Pancreas (tissue), 10 donors: ENCODE results near the gene ASCC3. TPM values are rescaled to one million over a fixed set of nuclear protein-coding genes. Genes with fewer than 3 reads are reported as not detected.
"Not testable (repeated sequence)": the region's sequence is repeated elsewhere in the genome, so short reads cannot be mapped to it uniquely, and the experiment has no call there.

Experiments
- ATAC-seq, 4 donors: fragments of 200-7000 bp; cut with Tn5 transposase; one replicate each; pipeline versions ENCODE4 v1.8.0 to v1.9.1; 2020; ENCODE audit warnings: mild to moderate bottlenecking in 4 of 4, moderate library complexity in 4 of 4
- DNase-seq, 6 donors: peaks; one replicate each; pipeline ENCODE4 v3.0.0-alpha.2; 2020
- FAIRE-seq: peaks from 2 replicates; lab custom pipeline; 2012; peaks lifted over from hg19 to GRCh38; lab: Jason Lieb, UNC
- H3K27ac ChIP-seq, 4 donors: fragments of 200-600 bp; sonication (generic); 1 replicate in 3 of 4; 2 replicates in 1 of 4; pipeline versions ENCODE4 v1.5.0 to v1.8.0; 2020
- H3K27me3 ChIP-seq, 4 donors: fragments of 200-600 bp; one replicate each; pipeline ENCODE4 v1.8.0; 2021
- H3K36me3 ChIP-seq, 3 donors: fragments of 200-600 bp; sonication (generic) in 1 of 3; one replicate each; pipeline versions ENCODE4 v1.5.0 to v1.8.0; 2020 to 2021
- H3K4me1 ChIP-seq, 3 donors: fragments of 200-600 bp; one replicate each; pipeline ENCODE4 v1.8.0; 2021
- H3K4me3 ChIP-seq, 4 donors: fragments of 200-600 bp; sonication (generic) in 2 of 4; one replicate each; pipeline versions ENCODE4 v1.5.0 to v1.8.0; 2020 to 2021
- H3K9me3 ChIP-seq, 4 donors: fragments of 200-600 bp; one replicate each; pipeline ENCODE4 v1.8.0; 2021
- WGBS, 2 donors: extraction: QIAGEN DNeasy Blood & Tissue Kit; methylation state at CpG; one replicate each; pipeline ENCODE4 v1.1.7; 2013; 5-methylcytosine and 5-hydroxymethylcytosine counted together
- intact Hi-C, 3 donors: fragments of 100-400 bp; cut with DNase I; formaldehyde crosslinking; loops; one replicate each; pipeline versions ENCODE4 v1.11.1 to v1.14.2; 2022
- polyA plus RNA-seq, 2 donors: library from polyadenylated mRNA; stranded (reverse); fragments of 200-250 nt; gene quantifications; one replicate each; pipeline ENCODE4 v1.2.3, GENCODE V29; 2013
- total RNA-seq, 6 donors: library from RNA; stranded (reverse); fragmentation: NEBNext Ultra II Directional in 4 of 6; extraction: Animal tissue kit (Norgen Biotek cat#: 25700) in 4 of 6; gene quantifications; one replicate each; pipeline versions ENCODE4 v1.2.1 to v1.2.4, GENCODE V29; 2021 to 2023
- TF ChIP-seq, protein P1 (sequence below), 4 donors: fragments of 200-600 bp; sonication (generic) in 3 of 4; IDR thresholded peaks; one replicate each; pipeline versions ENCODE4 v1.5.0 to v1.8.0; 2021; ENCODE audit warnings: antibody characterized with exemption in 4 of 4
- donor health status: healthy with polysubstance abuse.
- donor health status: DM: no; HTN: no; CAD: no; lungs with moderate emphysema.
- donor health status: DM: no; HTN: no; CAD: no.
- donor health status: control.
- donor health status: control.
- donor health status: Bipolar disorder and iron deficiency.
- donor health status: DM: yes; HTN: yes; CAD: no.
- donor health status: DM: no; HTN: no; CAD: no.
- donor health status: DM: no; HTN: no; CAD: no.
- donor health status: DM: yes; HTN: yes; CAD: no.

Gene ASCC3
- total and polyA plus RNA-seq, 8 donors = 4.4 to 20.3 (median 13.4) TPM

DNA sequence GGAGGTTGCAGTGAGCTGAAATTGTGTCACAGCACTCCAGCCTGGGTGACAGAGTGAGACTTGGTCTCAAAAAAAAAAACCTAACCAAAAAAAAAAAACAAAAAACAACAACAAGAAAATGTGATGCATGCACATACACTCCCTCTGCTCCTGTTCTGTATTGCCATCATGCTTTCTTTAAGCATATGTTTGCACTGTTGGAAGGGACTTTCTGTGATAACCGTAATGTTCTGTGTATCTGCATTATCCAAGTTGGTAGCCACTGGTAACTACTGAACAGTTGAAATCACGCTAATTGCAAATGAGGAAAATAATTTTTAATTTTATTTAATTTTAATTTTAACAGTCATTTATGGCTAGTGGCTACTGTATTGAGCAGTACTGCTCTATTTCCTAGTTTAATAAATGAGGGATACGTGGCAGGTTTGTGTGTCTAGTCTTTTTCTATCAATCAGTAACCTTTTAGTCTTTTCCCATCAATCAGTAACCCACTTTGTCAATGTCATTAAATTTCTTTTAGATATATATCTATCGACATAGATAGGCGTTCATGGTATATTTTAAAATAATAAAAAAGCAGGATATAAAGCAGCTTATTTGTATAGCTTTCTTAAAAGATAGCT lies 135.6 kb downstream of the ASCC3 start:
- TF ChIP-seq, protein P1, sequence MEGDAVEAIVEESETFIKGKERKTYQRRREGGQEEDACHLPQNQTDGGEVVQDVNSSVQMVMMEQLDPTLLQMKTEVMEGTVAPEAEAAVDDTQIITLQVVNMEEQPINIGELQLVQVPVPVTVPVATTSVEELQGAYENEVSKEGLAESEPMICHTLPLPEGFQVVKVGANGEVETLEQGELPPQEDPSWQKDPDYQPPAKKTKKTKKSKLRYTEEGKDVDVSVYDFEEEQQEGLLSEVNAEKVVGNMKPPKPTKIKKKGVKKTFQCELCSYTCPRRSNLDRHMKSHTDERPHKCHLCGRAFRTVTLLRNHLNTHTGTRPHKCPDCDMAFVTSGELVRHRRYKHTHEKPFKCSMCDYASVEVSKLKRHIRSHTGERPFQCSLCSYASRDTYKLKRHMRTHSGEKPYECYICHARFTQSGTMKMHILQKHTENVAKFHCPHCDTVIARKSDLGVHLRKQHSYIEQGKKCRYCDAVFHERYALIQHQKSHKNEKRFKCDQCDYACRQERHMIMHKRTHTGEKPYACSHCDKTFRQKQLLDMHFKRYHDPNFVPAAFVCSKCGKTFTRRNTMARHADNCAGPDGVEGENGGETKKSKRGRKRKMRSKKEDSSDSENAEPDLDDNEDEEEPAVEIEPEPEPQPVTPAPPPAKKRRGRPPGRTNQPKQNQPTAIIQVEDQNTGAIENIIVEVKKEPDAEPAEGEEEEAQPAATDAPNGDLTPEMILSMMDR (IDR thresholded peaks at IDR 0.05) = no peak
- Histone ChIP-seq H3K4me3 (no peak overlapping the region), H3K36me3 (no peaks in the 10 kb centered on the region), H3K27me3 (no peaks in the 10 kb centered on the region), H3K4me1 (no peaks in the 10 kb centered on the region), H3K9me3 (no peaks in the 10 kb centered on the region), H3K27ac (no peak overlapping the region)
- DNase-seq (no peak), FAIRE-seq (no peak), ATAC-seq (no peak)
- 86 to 89% methylated on average over 5 of the region's 5 CpGs for WGBS, 2 donors
- intact Hi-C loops = no loop called here

DNA sequence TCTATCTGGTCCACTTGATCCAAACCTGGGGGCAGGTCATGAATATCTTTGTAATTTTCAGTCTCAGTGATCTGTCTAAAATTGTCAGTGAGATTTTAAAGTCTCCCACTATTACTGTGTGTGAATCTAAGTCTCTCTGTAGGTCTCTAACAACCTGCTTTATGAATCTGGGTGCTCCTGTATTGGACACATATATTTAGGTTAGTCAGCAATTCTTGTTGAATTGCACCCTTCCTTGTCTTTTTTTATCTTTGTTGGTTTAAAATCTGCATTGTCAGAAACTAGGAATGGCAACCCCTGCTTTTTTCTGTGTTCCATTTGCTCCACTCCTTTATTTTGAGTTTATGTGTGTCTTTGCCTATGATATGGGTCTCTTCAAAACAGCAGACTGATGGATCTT lies 140.7 kb downstream of the ASCC3 start:
- TF ChIP-seq, protein P1 (IDR thresholded peaks at IDR 0.05) = no peak
- intact Hi-C loops = no loop called here
- no peaks in the 10 kb centered on the region for H3K36me3 ChIP-seq
- no peak overlapping the region for H3K4me3 ChIP-seq
- FAIRE-seq = no peak
- no peak overlapping the region for H3K27ac ChIP-seq
- H3K27me3 ChIP-seq = no peaks in the 10 kb centered on the region
- DNase-seq = no peak
- H3K9me3 ChIP-seq = no peaks in the 10 kb centered on the region
- no peaks in the 10 kb centered on the region for H3K4me1 ChIP-seq
- ATAC-seq = no peak

DNA sequence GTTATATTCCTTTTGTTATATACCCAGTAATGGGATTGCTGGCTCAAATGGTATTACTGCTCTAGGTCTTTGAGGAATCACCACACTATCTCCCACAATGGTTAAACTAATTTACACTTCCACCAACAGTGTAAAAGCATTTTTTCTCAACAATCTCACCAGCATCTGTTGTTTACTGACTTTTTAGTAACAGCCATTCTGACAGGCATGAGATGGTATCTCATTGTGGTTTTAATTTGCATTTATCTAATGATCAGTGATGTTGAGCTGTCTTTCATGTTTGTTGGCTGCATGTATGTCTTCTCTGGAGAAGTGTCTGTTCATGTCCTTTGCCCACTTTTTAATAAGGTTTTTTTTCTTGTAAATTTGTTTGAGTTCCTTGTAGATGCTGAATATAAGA lies 143.4 kb downstream of the ASCC3 start:
- DNase-seq, H3K9me3 ChIP-seq, H3K27ac ChIP-seq, intact Hi-C loops, H3K27me3 ChIP-seq, H3K4me3 ChIP-seq, ATAC-seq, H3K4me1 ChIP-seq, FAIRE-seq, H3K36me3 ChIP-seq: not testable (repeated sequence)

DNA sequence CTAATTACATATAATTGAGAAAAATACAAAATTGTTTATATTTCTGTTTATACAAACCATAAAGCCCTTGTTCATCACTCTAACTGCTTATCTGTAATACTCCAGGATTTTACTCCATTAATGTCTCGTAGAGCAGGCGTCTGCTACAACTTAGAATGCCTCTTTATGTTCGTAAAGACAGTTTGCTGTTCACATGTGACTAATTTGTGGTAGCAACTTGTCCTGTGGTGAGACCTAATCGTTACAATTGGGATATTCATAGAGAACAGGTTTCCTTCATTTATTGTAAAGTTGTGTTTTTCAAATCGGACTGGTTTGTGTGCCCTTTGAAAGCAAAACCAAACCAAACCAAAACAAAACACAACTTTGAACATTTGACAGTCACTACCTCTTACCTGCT lies 149.7 kb downstream of the ASCC3 start:
- Histone ChIP-seq H3K27me3 (no peaks in the 10 kb centered on the region), H3K36me3 (no peaks in the 10 kb centered on the region), H3K4me3 (no peak overlapping the region), H3K9me3 (no peaks in the 10 kb centered on the region), H3K27ac (no peak overlapping the region), H3K4me1 (peaks cover 0 to 7% (median 0%) of the 10 kb centered on the region in 3 donors)
- FAIRE-seq (no peak), ATAC-seq (no peak), DNase-seq (no peak)
- 90 to 94% methylated on average over 5 of the region's 5 CpGs for WGBS, 2 donors
- TF ChIP-seq, protein P1 (IDR thresholded peaks at IDR 0.05) = no peak
- intact Hi-C loops = no loop called here

DNA sequence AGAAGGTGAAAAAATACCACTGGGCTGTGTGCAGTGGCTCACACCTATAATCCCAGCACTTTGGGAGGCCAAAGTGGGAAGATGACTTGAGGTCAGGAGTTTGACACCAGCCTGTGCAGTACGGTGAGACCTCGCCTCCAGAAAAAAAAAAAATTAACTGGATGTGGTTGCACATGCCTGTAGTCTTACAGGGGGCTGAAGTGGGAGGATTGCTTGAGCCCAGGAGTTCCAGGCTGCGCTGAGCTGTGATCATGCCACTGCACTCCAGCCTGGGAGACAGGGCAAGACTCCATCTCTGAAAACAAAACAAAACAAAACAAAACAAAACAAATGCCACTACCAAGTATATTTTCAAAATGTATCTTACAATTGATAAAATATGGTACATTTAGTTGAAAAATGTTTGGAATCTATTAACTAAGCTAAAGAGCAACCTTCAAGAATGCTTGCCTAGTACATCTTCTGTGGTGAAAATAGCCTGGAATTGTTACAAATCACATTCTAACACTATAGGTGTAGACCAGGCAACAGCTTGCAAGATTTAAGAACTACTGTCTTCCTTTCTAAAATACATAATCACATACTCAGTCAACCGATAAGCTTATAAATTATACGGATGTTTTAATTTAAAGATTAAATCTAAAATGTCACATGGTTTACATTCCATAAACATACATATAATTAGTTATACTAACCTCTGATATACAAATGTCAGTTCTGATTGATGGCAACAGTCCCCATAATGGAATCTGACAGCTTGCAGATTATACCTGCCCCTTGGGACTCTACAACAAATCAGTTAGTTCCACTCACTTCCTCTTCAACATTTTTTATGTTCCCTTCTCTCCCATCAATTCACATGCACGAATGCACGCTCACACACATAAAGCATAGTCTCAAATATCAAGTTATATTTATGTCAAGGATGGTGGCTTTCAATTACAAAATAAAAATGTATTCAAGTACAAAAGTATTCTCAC lies 150.8 kb downstream of the ASCC3 start:
- intact Hi-C loops = no loop called here
- WGBS, 2 donors = 74% methylated on average over 7 of the region's 7 CpGs
- TF ChIP-seq, protein P1 (IDR thresholded peaks at IDR 0.05) = no peak

More for the DNA sequence above, 150.8 kb downstream of the ASCC3 start:
- H3K9me3 ChIP-seq = no peaks in the 10 kb centered on the region
- no peaks in the 10 kb centered on the region for H3K27me3 ChIP-seq
- no peak overlapping the region for H3K27ac ChIP-seq
- H3K4me1 ChIP-seq = peaks cover 0 to 7% (median 0%) of the 10 kb centered on the region in 3 donors
- no peak overlapping the region for H3K4me3 ChIP-seq
- DNase-seq (no peak), ATAC-seq (no peak), FAIRE-seq (no peak)
- H3K36me3 ChIP-seq = no peaks in the 10 kb centered on the region
